ENCODE measurements around the gene PROM1. TPM values are rescaled to one million over a fixed set of nuclear protein-coding genes. Genes with fewer than 3 reads are reported as not detected.

Gene PROM1
- total RNA-seq, 4 donors from 2014 or later: 0.94 to 16.3 (median 4.4) TPM

DNA sequence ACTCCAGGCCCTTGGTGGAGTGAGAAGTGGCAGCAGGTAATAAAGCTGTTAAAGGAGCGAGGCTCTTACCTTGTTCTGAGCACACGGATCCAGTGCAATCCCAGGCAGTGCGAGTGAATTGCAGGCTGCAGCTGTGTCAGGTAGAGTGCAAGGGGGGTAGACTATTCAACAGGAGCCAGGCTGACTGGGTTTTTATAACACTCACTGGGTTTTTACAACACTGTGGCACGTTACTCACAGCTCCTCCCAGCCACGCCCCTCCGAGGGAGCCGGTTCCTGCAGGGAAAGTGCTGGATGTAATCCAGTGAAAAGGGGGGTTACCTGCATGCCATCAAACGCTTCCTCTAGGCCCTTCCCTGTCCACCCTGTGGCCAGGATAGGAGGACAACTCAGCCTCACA, 145.6 kb downstream of the PROM1 start:
- Histone ChIP-seq H3K9me3 (no peaks in the 10 kb centered on the region), H3K36me3 (no peaks in the 10 kb centered on the region), H3K27me3 (no peaks in the 10 kb centered on the region), H3K27ac (no peak overlapping the region), H3K4me1 (no peaks in the 10 kb centered on the region), H3K4me3 (no peak overlapping the region)
- ATAC-seq: no peak
- 70 to 80% methylated on average over 1 to 2 of the region's 8 CpGs for WGBS, 2 donors (ENCODE audit: low coverage in 1 of 2)
- TF ChIP-seq CTCF (IDR thresholded peaks at IDR 0.05) (no peak), EP300 (IDR thresholded peaks at IDR 0.05) (no peak), POLR2A (IDR thresholded peaks at IDR 0.05) (no peak), POLR2AphosphoS5 (IDR thresholded peaks at IDR 0.05) (no peak)

DNA sequence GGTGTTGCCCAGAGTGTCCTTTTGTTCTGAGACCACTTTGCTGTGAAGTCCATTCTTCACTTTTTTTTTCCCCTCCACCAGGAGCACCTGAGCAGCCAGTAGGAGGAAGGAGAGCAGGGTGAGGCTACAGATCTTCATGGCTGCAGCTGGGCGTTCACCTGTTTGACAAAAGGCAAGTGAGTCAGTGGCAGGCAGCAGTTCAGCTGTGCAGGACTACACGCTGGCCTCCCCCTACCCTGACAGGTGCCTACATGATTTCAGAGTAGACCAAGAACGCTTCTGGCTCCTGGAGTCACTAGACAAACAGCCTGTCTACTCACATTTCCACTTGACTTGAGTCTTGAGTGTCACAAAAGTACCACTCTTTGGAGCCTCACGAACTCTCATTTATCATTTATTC, 147.3 kb downstream of the PROM1 start:
- H3K36me3 ChIP-seq: no peaks in the 10 kb centered on the region
- no peaks in the 10 kb centered on the region for H3K27me3 ChIP-seq
- ATAC-seq: no peak
- H3K4me1 ChIP-seq: no peaks in the 10 kb centered on the region
- no peak overlapping the region for H3K4me3 ChIP-seq
- H3K27ac ChIP-seq: no peak overlapping the region
- no peak for TF ChIP-seq EP300 (IDR thresholded peaks at IDR 0.05)
- no peak for TF ChIP-seq POLR2A (IDR thresholded peaks at IDR 0.05)
- no peak for TF ChIP-seq POLR2AphosphoS5 (IDR thresholded peaks at IDR 0.05)
- no peak for TF ChIP-seq CTCF (IDR thresholded peaks at IDR 0.05)
- WGBS, 2 donors (ENCODE audit: low coverage in 1 of 2): 58 to 90% methylated on average over 2 to 3 of the region's 4 CpGs
- H3K9me3 ChIP-seq: no peaks in the 10 kb centered on the region

DNA sequence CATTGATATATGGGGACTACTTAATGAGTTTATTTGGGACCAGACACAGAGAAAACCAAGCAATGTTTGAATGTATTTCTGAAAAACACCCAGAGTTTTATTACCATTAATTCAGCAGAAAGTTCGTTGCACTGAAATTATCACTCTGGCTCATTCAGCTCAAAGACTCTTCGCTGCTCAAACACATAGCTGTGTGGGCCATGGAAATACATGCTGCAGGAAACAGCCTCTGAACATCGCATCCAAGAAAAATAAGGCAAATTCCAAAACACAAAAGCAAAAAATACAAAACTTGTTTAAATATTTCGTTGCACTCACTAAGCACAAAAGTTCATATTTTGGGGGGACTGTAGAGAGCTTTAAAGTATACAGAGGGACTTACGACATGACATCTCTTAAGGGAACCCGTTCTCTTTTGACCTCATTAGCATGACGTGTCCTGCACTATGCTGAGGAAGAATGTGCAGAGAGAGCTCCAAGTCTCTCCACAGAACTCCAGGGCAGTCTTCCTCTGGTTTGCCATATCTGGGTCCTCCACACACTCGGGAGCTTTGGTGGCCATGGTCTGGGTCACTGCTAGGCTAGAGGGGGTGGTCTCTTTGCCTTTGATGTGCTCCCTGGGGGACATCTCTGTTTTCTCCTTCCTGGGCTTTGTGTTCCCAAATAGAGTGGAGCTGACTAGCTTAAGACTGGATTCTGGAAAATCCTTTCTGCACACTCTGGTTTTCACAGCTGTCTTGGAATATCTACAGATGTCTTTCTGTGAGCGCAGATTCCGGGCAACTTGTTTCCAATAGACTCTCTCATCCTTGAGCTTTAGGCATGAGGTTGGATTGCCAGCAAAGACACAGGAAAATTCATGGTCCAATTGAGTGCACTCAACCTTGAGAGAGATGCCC, 148.1 kb downstream of the PROM1 start:
- no peaks in the 10 kb centered on the region for H3K4me1 ChIP-seq
- H3K27me3 ChIP-seq: no peaks in the 10 kb centered on the region
- no peak for ATAC-seq
- H3K36me3 ChIP-seq: no peaks in the 10 kb centered on the region
- no peak overlapping the region for H3K4me3 ChIP-seq
- TF ChIP-seq EP300 (IDR thresholded peaks at IDR 0.05) (no peak), CTCF (IDR thresholded peaks at IDR 0.05) (no peak), POLR2A (IDR thresholded peaks at IDR 0.05) (no peak), POLR2AphosphoS5 (IDR thresholded peaks at IDR 0.05) (no peak)
- WGBS, 2 donors (ENCODE audit: low coverage in 1 of 2): 72 to 75% methylated on average over 8 to 9 of the region's 10 CpGs
- H3K27ac ChIP-seq: no peak overlapping the region
- no peaks in the 10 kb centered on the region for H3K9me3 ChIP-seq

GRCh38 chr4:15934259-15934658, 149.6 kb downstream of the PROM1 start:
- Histone ChIP-seq H3K4me1 (no peaks in the 10 kb centered on the region), H3K36me3 (no peaks in the 10 kb centered on the region), H3K4me3 (no peak overlapping the region), H3K27ac (no peak overlapping the region), H3K9me3 (no peaks in the 10 kb centered on the region), H3K27me3 (no peaks in the 10 kb centered on the region)
- TF ChIP-seq POLR2A (IDR thresholded peaks at IDR 0.05) (no peak), CTCF (IDR thresholded peaks at IDR 0.05) (no peak), POLR2AphosphoS5 (IDR thresholded peaks at IDR 0.05) (no peak)
- ATAC-seq: no peak
- 79 to 90% methylated on average over 3 of the region's 3 CpGs for WGBS, 2 donors (ENCODE audit: low coverage in 1 of 2)
